CD14-positive monocyte (primary cell): Measurements from ENCODE around the gene TTC28. TPM values are rescaled to one million over a fixed set of nuclear protein-coding genes. Genes with fewer than 3 reads are reported as not detected.

Experiments
- DNase-seq, 3 donors: peaks; one replicate each; pipeline ENCODE4 v3.0.0-alpha.2; 2011 to 2022
- H2AFZ ChIP-seq: 2 replicates; pipeline ENCODE4 v1.6.0; 2012; ENCODE audit warnings: mild to moderate bottlenecking, low read depth, low read length, inconsistent platforms; ENCODE audit not compliant: insufficient read depth, poor library complexity, severe bottlenecking
- H3K27ac ChIP-seq, 2 donors: 1 replicate in 1 of 2; 2 replicates in 1 of 2; pipeline ENCODE4 v1.5.1; 2012 to 2013; ENCODE audit warnings: low read length in 2 of 2, control low read depth in 1 of 2, inconsistent platforms in 1 of 2, low read depth in 1 of 2, mild to moderate bottlenecking in 1 of 2
- H3K27me3 ChIP-seq, 2 donors: one replicate each; pipeline versions ENCODE4 v1.6.0 to v1.6.1; 2011 to 2013; ENCODE audit warnings: low read length in 2 of 2; ENCODE audit not compliant: control insufficient read depth in 2 of 2, insufficient read depth in 2 of 2
- H3K36me3 ChIP-seq, 2 donors: replicated peaks in 1 of 2; 1 replicate in 1 of 2; 2 replicates in 1 of 2; pipeline versions ENCODE4 v1.5.1 to v1.6.1; 2012 to 2013; ENCODE audit warnings: low read length in 2 of 2, control low read depth in 1 of 2, inconsistent platforms in 1 of 2, mild to moderate bottlenecking in 1 of 2; ENCODE audit not compliant: insufficient read depth in 2 of 2, control insufficient read depth in 1 of 2
- H3K4me1 ChIP-seq, 2 donors: 1 replicate in 1 of 2; 2 replicates in 1 of 2; pipeline versions ENCODE4 v1.5.1 to v1.6.1; 2012 to 2013; ENCODE audit warnings: low read length in 2 of 2, control low read depth in 1 of 2, inconsistent platforms in 1 of 2, mild to moderate bottlenecking in 1 of 2, moderate library complexity in 1 of 2; ENCODE audit not compliant: insufficient read depth in 2 of 2, control insufficient read depth in 1 of 2
- H3K4me2 ChIP-seq: replicated peaks from 2 replicates; pipeline ENCODE3; 2012; ENCODE audit warnings: low read length, moderate library complexity, mild to moderate bottlenecking; ENCODE audit not compliant: poor library complexity, severe bottlenecking; ENCODE audit errors: extremely low read depth
- H3K4me3 ChIP-seq, 3 experiments: fragments of 200-600 bp in 1 of 3; sonication (generic) in 1 of 3; replicated peaks in 1 of 3; 1 replicate in 2 of 3; 2 replicates in 1 of 3; pipeline ENCODE4 v1.5.1; 2011 to 2013; ENCODE audit warnings: low read length in 3 of 3, mild to moderate bottlenecking in 3 of 3, control low read depth in 2 of 3, low read depth in 2 of 3, inconsistent platforms in 1 of 3, moderate library complexity in 1 of 3
- H3K79me2 ChIP-seq: 2 replicates; pipeline ENCODE4 v1.6.0; 2012; ENCODE audit warnings: mild to moderate bottlenecking, control low read depth, inconsistent platforms, low read length, moderate library complexity; ENCODE audit not compliant: insufficient read depth
- H3K9ac ChIP-seq: 2 replicates; pipeline ENCODE4 v1.6.0; 2017; ENCODE audit warnings: low read length, mild to moderate bottlenecking; ENCODE audit not compliant: insufficient read depth, poor library complexity, severe bottlenecking
- H3K9me3 ChIP-seq, 2 donors: replicated peaks in 1 of 2; 1 replicate in 1 of 2; 2 replicates in 1 of 2; pipeline versions ENCODE4 v1.5.1 to v1.6.1; 2012 to 2013; ENCODE audit warnings: low read length in 2 of 2, control low read depth in 1 of 2; ENCODE audit not compliant: control insufficient read depth in 1 of 2, insufficient read depth in 1 of 2
- H4K20me1 ChIP-seq: 2 replicates; pipeline ENCODE4 v1.6.0; 2012; ENCODE audit warnings: mild to moderate bottlenecking, low read length, control low read depth, moderate library complexity; ENCODE audit not compliant: insufficient read depth
- H3K27ac Mint-ChIP-seq, 7 donors: one replicate each; pipeline ENCODE4 v1.8.0; 2020; ENCODE audit warnings: mild to moderate bottlenecking in 7 of 7, mixed read lengths in 7 of 7, moderate library complexity in 6 of 7, inconsistent platforms in 2 of 7
- H3K27me3 Mint-ChIP-seq, 3 donors: one replicate each; pipeline ENCODE4 v1.8.0; 2021 to 2022; ENCODE audit warnings: low read depth in 3 of 3, mild to moderate bottlenecking in 3 of 3, mixed read lengths in 3 of 3, moderate library complexity in 3 of 3, inconsistent platforms in 1 of 3
- H3K36me3 Mint-ChIP-seq, 2 donors: one replicate each; pipeline ENCODE4 v1.8.0; 2020; ENCODE audit warnings: mixed read lengths in 2 of 2, inconsistent platforms in 1 of 2, mild to moderate bottlenecking in 1 of 2
- H3K4me1 Mint-ChIP-seq: one replicate; pipeline ENCODE4 v1.8.0; 2020; ENCODE audit warnings: mild to moderate bottlenecking, mixed read lengths
- H3K4me3 Mint-ChIP-seq, 2 donors: one replicate each; pipeline ENCODE4 v1.8.0; 2020; ENCODE audit warnings: mild to moderate bottlenecking in 2 of 2, mixed read lengths in 2 of 2, moderate library complexity in 1 of 2
- H3K9me3 Mint-ChIP-seq, 7 donors: one replicate each; pipeline ENCODE4 v1.8.0; 2020 to 2022; ENCODE audit warnings: mixed read lengths in 7 of 7, mild to moderate bottlenecking in 6 of 7, moderate library complexity in 6 of 7, inconsistent platforms in 2 of 7
- WGBS: methylation state at CpG from one replicate; pipeline ENCODE4 v1.1.5; 2013; ENCODE audit warnings: missing lambda C conversion rate; ENCODE audit not compliant: insufficient coverage; 5-methylcytosine and 5-hydroxymethylcytosine counted together
- intact Hi-C, 2 donors: fragments of 100-400 bp; cut with micrococcal nuclease; formaldehyde crosslinking; loops; one replicate each; pipeline versions ENCODE4 v1.15.0 to v1.15.1; 2023
- polyA plus RNA-seq, 3 donors: library from polyadenylated mRNA; depleted of rRNA in 1 of 3; unstranded in 2 of 3; stranded (reverse) in 1 of 3; fragments of 300-500 nt in 2 of 3; fragments of >200 nt in 1 of 3; fragmentation: Illumina TruSeq in 2 of 3; gene quantifications; 1 replicate in 2 of 3; 2 replicates in 1 of 3; pipeline ENCODE4 v1.2.3, GENCODE V29; 2012 to 2021
- TF ChIP-seq, protein P1 (sequence below): fragments of 200-600 bp; IDR thresholded peaks from one replicate; pipeline ENCODE4 v1.8.0; 2022; ENCODE audit warnings: antibody characterized with exemption, mild to moderate bottlenecking

TTC28 gene
- polyA plus RNA-seq, 3 donors, result 0.24 to 0.61 TPM; not detected in 1

DNA sequence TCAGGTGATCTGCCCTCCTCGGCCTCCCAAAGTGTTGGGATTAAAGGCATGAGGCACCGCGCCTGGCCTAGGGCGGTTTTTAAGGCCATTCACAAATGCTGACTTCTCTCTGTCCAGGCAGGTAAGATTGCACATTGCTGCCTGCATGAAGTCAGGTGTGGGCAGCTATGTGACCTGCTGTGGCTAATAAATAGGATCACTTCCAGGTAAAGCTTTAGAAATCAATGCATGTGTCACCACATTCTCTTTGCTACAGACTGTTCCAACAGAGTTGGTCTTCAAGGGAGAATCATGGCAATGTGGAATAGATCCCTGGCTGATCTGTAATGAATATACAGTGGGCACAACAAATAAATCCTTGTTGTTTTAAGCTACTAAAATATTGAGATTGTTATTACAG lies 500.2 kb downstream of the TTC28 start:
- no peak overlapping the region for H3K4me3 ChIP-seq
- no peaks in the 10 kb centered on the region for H3K4me1 Mint-ChIP-seq
- no peaks in the 10 kb centered on the region for H3K36me3 ChIP-seq
- no peaks in the 10 kb centered on the region for H3K27me3 ChIP-seq
- WGBS, result 96% methylated on average over 4 of the region's 4 CpGs
- no peaks in the 10 kb centered on the region for H3K9me3 ChIP-seq
- intact Hi-C loops, result no loop called here
- H3K27ac Mint-ChIP-seq, result no peak overlapping the region
- no peak for DNase-seq
- no peak overlapping the region for H3K27ac ChIP-seq
- TF ChIP-seq, protein P1, sequence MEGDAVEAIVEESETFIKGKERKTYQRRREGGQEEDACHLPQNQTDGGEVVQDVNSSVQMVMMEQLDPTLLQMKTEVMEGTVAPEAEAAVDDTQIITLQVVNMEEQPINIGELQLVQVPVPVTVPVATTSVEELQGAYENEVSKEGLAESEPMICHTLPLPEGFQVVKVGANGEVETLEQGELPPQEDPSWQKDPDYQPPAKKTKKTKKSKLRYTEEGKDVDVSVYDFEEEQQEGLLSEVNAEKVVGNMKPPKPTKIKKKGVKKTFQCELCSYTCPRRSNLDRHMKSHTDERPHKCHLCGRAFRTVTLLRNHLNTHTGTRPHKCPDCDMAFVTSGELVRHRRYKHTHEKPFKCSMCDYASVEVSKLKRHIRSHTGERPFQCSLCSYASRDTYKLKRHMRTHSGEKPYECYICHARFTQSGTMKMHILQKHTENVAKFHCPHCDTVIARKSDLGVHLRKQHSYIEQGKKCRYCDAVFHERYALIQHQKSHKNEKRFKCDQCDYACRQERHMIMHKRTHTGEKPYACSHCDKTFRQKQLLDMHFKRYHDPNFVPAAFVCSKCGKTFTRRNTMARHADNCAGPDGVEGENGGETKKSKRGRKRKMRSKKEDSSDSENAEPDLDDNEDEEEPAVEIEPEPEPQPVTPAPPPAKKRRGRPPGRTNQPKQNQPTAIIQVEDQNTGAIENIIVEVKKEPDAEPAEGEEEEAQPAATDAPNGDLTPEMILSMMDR, result no peak
- no peak overlapping the region for H3K4me3 Mint-ChIP-seq
- H3K9ac ChIP-seq, result no peak overlapping the region
- no peaks in the 10 kb centered on the region for H4K20me1 ChIP-seq
- H3K27me3 Mint-ChIP-seq, result peaks cover 0 to 2% (median 0%) of the 10 kb centered on the region in 3 donors
- no peak overlapping the region for H3K4me2 ChIP-seq
- H3K79me2 ChIP-seq, result no peaks in the 10 kb centered on the region
- no peaks in the 10 kb centered on the region for H3K36me3 Mint-ChIP-seq
- H3K9me3 Mint-ChIP-seq, result peaks cover 0 to 4% (median 1%) of the 10 kb centered on the region in 7 donors
- H2AFZ ChIP-seq, result no peak overlapping the region
- H3K4me1 ChIP-seq, result no peaks in the 10 kb centered on the region

DNA sequence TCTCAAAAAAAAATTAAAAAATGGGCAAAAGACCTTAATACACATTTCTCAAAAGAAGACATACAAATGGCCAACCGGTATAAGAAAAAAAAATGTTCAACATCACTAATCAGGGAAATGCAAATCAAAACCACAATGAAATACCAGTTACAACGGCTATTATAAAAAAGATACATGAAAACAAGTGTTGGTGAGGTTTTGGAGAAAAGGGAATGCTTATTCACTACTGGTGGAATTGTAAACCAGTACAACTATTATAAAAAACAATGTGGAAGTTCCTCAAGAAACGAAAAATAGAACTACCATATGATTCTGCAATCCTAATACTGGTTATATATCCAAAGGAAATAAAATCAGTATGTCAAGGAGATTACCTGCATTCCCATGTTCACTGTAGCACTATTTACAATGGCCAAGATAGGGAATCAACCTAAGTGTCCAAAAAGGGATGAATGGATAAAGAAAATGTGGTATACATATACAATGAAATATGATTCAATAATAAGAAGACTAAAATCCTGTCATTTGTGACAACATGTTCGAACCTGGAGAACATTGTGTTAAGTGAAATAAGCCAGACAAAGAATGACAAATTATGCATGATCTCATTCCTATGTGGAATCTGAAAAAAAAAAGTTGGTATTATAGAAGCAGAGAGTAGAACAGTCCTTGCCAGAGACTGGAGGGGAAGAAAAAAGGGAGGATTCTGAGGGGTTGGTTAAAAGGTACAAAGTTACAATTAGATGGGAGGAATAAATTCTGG lies 503.7 kb downstream of the TTC28 start:
- Histone ChIP-seq H2AFZ (no peak overlapping the region), H3K79me2 (no peaks in the 10 kb centered on the region), H3K9ac (no peak overlapping the region), H4K20me1 (no peaks in the 10 kb centered on the region), H3K4me3 (no peak overlapping the region), H3K27me3 (no peaks in the 10 kb centered on the region), H3K36me3 (no peaks in the 10 kb centered on the region), H3K4me1 (no peaks in the 10 kb centered on the region), H3K4me2 (no peak overlapping the region), H3K9me3 (no peaks in the 10 kb centered on the region), H3K27ac (no peak overlapping the region)
- Mint-ChIP-seq H3K27ac (no peak overlapping the region), H3K4me3 (no peak overlapping the region), H3K9me3 (peaks cover 0 to 4% (median 1%) of the 10 kb centered on the region in 7 donors), H3K27me3 (peaks cover 0 to 2% (median 0%) of the 10 kb centered on the region in 3 donors), H3K36me3 (no peaks in the 10 kb centered on the region), H3K4me1 (no peaks in the 10 kb centered on the region)
- intact Hi-C loops, result no loop called here
- no CpG with 5 or more reads among the region's 4 CpGs for WGBS
- TF ChIP-seq, protein P1, result no peak
- DNase-seq, result no peak
